ENCODE results near the gene GPR171.

GPR171 gene

GRCh38 chr3:151155409-151156128 is 47.4 kb downstream of the GPR171 start:
- no peak for DNase-seq (ENCODE audit: low spot score)
- in situ Hi-C loops (cut with MboI; ENCODE audit: low sequenced_read_pairs, unreplicated experiment), result no loop called here
- TF ChIP-seq CTCF (IDR thresholded peaks at IDR 0.05; ENCODE audit: borderline replicate concordance, control extremely low read depth, extremely low read depth, insufficient read depth, missing control alignments), result no peak

GRCh38 chr3:151154566-151154965 is 48.5 kb downstream of the GPR171 start:
- in situ Hi-C loops (cut with MboI; ENCODE audit: low sequenced_read_pairs, unreplicated experiment), result no loop called here
- no peak for TF ChIP-seq CTCF (IDR thresholded peaks at IDR 0.05; ENCODE audit: borderline replicate concordance, control extremely low read depth, extremely low read depth, insufficient read depth, missing control alignments)
- no peak for DNase-seq (ENCODE audit: low spot score)

GRCh38 chr3:151152455-151153079 is 50.4 kb downstream of the GPR171 start:
- in situ Hi-C loops (cut with MboI; ENCODE audit: low sequenced_read_pairs, unreplicated experiment), result no loop called here
- DNase-seq (ENCODE audit: low spot score), result no peak
- no peak for TF ChIP-seq CTCF (IDR thresholded peaks at IDR 0.05; ENCODE audit: borderline replicate concordance, control extremely low read depth, extremely low read depth, insufficient read depth, missing control alignments)
